Activated naive CD8-positive, alpha-beta T cell treated with anti-CD3 and anti-CD28 coated beads, Interleukin-2, amount 50 U/mL, for 16 hours (primary cell): ENCODE measurements around the gene P2RY12.

Source experiments
- DNase-seq: peaks from one replicate; pipeline ENCODE4 v3.0.0-alpha.2; 2020; ENCODE audit warnings: low read depth, low spot score

The P2RY12 gene

GRCh38 chr3:151307131-151307530 lies 77.4 kb downstream of the P2RY12 start:
- DNase-seq: no peak

GRCh38 chr3:151306168-151306810 lies 78.3 kb downstream of the P2RY12 start:
- DNase-seq: no peak

GRCh38 chr3:151305775-151306151 lies 78.8 kb downstream of the P2RY12 start:
- DNase-seq: no peak

GRCh38 chr3:151305060-151305774 lies 79.3 kb downstream of the P2RY12 start:
- no peak for DNase-seq

GRCh38 chr3:151303751-151304150 lies 80.8 kb downstream of the P2RY12 start:
- no peak for DNase-seq

- no peak for DNase-seq
Observed at GRCh38 chr3:151301787-151302186, 82.8 kb downstream of the P2RY12 start.

GRCh38 chr3:151300539-151300938 lies 84.0 kb downstream of the P2RY12 start:
- DNase-seq: no peak

- DNase-seq: no peak
Observed at GRCh38 chr3:151299006-151299405, 85.5 kb downstream of the P2RY12 start.

- no peak for DNase-seq
Observed at GRCh38 chr3:151297429-151297828, 87.1 kb downstream of the P2RY12 start.

GRCh38 chr3:151296226-151296625 lies 88.3 kb downstream of the P2RY12 start:
- DNase-seq: no peak

GRCh38 chr3:151293127-151293526 lies 91.4 kb downstream of the P2RY12 start:
- no peak for DNase-seq

GRCh38 chr3:151290673-151291072 lies 93.9 kb downstream of the P2RY12 start:
- no peak for DNase-seq

- DNase-seq: no peak
Observed at GRCh38 chr3:151289445-151289844, 95.1 kb downstream of the P2RY12 start.
